GM18505 (cell line): ENCODE data around the gene RADIL.

ENCODE experiments used
- ATAC-seq: cut with Tn5 transposase; IDR thresholded peaks from one replicate; pipeline ENCODE4 v1.9.1; 2021; ENCODE audit not compliant: unreplicated experiment
- POLR2A ChIP-seq: IDR thresholded peaks from 4 replicates; pipeline ENCODE4 v1.6.1; 2011; ENCODE audit warnings: borderline replicate concordance; ENCODE audit not compliant: insufficient read depth, insufficient read length; ENCODE audit errors: extremely low read depth

Gene RADIL

DNA sequence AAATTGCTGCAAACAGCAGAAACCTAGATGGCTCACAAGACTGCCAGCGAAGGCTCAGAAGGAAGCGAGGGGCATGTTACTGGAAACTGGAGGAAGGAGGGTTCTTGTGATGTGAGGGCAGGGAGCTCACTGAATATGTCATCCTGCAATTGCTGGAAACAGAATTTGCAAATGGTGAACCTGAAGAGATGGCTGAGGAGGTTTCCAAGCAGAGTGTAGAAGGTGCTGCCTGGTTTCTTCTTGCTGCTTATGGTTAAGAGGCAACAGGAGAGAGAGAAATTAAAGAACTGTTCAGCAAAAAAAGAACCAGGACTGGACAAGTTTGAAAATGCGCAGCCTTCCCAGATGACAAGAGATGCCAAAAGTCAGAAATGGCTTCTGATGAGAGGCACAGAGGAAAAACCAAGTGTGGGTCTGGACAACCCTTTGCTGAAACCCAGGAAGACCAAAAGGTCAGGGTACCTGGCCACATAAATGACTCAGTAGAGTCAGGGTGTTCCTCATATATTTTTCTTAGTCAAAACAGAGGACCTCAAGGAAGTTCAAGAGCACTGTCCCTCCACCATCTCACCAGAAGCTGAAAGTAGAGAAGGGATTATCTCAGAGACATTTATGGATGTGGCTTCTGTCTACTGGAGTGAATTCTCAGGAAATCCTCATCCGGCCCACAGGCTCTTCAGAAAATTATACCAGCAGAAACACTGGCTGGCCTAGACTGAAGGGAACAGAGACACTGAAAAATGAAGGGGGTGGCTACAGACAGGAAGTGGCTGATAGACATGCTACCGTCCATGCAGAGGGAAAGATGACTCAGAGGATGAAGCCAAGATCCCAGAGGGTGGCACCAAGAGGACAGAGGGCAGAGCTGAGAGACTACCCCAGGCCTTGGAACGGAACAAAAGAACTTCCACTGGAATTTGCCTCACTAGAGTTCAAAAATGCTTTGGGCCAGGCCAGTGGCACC is 31.8 kb downstream of the RADIL start:
- TF ChIP-seq POLR2A = no peak
- no peak for ATAC-seq

DNA sequence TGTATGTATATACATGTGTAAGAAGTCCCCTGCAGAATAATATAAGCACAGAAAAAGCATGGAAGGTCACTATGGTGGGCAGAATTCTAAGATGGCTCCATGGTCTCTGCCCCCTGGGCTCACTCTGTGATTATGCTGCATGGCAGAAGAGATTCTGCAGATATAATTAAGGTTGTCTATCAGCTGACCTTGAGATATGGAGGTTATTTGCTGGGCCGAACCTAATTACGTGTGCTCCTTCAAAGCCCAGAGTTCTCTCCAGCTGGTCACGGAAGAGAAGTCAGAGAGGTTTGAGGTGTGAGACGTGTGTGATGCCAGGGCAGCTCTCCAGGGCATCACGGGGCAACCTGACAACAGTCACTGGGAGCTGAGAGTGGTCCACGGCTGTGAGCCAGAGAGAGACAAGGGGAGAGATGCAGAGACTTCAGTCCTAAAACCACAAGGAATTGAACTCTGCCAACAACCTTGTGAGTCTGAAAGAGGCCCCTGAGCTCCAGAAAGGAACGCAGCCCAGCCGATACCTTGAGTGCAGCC is 33.2 kb downstream of the RADIL start:
- TF ChIP-seq POLR2A = no peak
- no peak for ATAC-seq

DNA sequence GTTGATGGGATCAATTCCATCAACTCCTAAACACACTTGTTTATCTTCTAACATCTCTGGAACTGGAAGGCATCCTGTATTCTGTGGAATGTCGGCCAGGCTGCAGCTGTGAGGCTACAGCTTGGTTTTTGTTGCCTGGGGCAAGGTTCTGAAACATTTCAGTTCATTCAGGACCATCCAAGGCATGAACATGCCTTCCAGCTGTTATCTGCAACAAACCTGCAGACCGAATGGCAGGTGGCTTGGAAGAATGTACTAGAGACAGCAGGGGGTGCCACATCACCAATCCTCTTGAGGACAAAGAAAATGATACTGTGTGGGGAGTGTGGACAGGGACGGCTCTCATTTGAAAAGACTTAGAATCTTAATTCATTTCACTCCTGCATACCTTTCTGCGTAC is 34.1 kb downstream of the RADIL start:
- no peak for TF ChIP-seq POLR2A
- no peak for ATAC-seq

DNA sequence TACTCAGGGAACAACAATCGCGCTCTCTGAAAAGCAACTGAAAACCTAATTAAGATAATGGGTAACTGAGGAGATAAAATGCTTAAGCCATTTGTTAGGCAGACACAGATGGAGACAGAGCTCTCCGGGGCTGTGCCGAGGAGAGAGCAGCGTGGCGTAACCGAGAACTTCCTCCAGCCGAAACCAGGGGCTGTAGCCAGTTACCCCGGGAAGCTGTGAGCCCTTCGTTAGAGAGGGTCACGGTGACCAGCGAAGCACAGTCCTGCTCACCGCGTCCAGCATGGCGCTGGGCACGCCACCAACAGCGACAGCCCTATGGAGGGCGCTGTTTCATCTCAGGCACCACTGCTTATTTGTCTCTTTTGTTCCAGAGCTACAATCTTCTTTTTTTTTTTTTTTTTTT is 37.8 kb downstream of the RADIL start:
- ATAC-seq = no peak
- no peak for TF ChIP-seq POLR2A

DNA sequence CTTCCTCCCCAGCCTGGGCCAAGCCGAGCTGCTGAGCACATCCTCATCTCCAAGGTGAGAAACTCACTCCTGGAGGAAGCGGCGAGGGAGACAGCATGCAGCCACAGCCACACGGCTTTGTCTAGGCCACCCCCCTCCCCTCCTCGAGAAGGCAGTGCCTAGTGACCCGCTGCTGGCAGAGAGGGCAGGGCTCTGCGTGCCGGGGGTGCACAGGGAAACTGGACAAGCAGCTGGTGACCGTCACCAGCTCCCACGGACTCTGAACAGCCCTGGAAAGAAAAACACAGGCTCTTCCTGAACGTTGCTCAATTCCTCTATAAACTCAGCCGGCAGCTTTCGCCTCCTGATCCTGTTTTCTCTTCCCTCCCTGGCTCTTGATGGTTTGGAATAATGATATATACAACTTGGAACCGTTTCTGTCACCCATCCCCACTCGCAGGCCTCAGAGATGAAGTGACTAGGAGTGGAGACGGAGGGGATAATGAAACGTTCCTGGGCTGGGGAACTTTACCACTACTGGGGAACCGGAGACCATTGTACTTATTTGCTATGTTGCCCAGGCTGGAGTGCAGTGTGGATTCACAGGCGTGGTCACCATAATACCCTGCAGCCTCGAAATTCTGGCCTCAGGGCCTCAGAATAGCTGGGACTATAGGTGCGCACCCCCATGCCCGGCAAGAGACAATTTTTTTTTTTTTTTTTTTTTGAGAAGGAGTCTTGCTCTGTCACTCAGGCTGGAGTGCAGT is 41.0 kb downstream of the RADIL start:
- ATAC-seq = no peak
- no peak for TF ChIP-seq POLR2A

DNA sequence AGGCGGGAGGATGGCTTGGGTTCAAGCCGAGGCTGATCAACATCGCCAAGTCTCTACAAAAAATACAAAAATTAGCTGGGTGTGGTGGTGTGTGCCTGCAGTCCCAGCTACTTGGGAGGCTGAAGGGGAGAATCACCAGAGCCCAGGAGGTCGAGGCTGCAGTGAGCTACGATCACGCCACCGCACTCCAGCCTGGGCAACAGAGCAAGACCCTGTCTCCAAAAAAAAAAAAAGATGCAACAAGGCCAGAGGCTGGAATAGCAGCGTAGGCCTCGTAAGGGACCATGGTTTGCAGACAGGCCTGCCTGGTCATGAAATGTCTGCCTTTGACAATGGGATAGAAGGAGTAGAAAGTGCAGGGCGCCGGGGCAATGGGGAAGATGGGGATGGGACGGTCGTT is 41.7 kb downstream of the RADIL start:
- ATAC-seq = no peak
- TF ChIP-seq POLR2A = no peak

DNA sequence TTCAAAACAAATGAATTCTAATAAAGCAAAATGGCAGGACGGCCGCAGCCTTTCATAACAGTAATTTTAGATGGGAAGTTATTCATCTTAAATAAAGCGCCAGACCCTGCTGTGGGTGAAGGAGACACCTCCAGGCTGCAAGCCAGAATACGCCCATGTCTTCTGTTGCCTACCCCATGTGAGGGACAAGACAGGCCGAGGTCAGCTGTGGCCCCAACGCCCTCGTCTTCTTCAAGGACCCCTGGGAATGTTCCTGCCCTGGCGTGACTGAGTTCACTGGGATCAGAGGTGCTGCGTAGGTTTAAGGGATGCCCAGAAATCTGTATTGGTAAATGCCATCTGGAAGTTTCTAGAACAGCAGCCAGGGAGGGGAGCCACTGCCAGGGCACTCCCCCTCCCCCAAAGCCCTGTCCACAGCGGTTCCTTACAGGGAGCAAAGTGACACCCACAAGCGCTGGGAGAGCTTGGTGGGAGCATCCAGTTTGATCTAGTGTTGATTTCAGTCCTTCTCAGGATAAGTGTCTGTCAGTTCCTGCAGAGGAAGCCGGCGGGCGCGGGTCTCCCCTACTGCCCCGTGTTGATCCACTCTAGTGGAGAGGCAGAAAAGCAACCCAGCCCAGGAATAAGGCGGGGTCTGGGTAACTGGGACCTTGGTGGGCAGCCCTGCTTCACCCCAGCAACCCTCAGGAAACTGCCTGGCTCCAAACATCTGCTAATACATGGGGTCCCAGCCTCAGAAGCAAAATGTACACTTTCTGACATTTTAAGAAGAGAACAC is 42.3 kb downstream of the RADIL start:
- TF ChIP-seq POLR2A = no peak
- no peak for ATAC-seq

DNA sequence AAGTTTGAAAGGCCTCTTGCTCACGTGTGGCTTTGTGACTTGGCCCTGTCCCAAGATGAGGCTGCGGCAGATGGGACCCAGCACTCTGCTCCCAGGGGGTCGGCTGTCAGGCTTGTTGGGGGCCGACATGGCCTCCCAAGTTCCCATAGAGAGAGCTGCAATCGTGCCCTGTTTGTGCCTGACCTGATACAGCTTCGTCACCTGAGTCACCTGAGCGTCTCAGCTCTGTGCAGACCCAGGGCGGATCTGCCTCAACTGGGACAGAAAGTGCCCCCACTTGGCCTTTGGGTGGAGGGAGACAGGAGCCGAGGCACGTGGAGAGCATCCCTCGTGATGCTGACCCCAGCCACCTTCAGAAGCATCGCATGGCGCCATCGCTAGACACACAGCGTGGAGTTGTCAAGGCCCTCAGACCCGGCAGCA is 43.4 kb downstream of the RADIL start:
- no peak for ATAC-seq
- no peak for TF ChIP-seq POLR2A

DNA sequence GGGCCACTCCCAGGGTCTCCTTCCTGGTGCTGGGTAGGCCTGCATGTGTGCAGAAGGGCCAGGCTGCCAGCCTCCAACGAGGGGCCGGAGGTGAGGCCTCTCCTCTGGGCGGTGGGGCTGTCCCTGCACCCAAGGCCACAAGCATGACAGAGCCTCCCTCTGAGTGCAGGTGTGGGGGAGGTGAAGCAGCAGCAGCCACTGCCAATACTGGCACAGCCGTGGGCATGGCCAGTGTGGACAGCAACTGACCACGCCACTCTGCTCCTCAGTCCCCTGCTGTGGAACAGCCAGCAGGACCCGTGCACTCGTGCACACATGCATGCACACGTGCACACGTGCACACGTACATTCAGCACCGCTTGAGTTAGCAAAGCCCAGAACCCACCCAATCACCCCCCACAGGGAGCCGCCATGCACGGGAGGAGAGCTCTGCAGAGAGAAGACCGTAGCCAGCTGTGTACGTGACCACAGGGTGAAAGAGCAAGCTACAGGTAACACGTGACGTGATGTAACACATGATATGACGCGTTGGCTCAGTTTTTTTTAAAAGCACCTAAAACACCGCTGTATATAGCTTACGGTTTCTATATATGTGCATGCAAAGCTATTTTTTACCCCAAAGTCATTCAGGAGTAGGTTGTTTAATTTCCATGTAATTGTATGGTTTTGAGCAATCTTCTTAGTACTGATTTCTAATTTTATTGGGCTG is 44.7 kb downstream of the RADIL start:
- TF ChIP-seq POLR2A = no peak
- ATAC-seq = no peak

DNA sequence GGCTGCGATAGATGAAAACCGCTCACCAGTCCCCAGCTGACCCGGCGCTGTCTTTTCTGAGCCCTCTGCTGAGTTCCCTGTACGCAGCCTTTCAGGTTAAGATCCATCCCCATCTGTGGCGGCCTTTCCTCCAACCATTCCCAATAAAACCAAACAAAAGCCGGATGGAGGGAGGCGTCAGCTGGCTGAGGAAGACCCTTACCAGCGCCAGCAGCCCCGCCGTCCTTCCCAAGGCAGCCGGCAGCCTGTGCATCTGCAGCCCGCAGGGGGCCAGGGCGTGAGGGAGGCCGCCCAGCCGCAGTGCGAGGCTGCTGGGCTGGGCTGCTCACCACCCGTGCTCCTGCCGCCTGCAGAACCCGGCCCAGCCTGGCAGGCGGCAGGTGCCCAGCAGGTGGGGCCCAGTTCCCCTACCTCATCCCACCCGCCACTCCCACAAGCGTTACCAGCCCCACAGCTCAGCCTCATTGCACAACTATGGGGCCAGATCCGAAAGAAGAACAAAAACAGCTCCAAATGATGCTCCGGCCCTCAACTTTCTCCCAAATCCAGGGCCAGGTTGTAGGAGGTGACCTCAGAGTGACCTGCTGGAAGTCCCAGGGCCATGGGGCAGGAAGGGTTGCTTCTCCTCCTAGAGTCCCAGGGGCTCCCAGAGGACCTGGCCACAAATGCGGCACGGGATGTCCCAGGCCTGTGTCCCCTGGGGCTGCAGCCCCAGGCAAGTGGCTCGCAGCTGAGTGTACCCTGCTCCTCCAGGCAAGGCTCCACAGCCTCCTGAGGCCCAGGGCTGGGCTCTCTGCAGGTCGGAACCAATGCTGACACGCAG is 45.5 kb downstream of the RADIL start:
- no peak for ATAC-seq
- no peak for TF ChIP-seq POLR2A

DNA sequence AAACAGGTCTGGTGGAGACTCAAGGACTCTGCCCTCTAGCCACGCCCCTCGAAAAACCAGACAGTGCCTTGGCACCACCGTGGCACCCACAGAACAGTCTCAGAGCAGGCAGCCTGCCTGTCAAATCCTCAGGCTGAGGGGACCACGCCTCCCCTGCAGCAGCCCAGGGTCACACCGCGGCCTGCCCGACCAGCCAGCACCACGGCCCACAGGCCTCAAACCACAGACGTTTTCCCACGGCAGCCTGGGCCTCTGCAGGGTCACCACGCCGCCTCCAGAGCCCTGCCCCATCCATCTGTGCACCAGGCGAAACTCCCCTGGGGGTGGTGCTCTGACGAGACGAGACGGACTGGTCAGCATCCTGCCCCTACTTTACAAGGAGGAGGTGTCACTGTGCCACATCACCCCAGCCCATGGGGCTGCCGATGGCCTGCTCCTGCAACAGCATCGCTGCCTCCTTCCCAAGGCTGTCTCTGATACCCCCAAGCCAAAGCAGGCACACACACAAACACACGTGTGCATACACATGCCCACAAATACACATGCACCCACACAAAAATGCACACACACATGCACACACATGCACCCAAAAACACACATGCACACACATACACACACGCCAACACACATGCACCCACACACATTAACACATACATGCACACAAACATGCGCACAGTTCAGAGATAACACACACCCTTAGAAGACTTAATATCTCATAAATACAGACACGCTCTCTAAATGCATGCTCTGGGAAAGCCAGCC is 46.3 kb downstream of the RADIL start:
- TF ChIP-seq POLR2A = no peak
- no peak for ATAC-seq
